Naive thymus-derived CD4-positive, alpha-beta T cell (primary cell): ENCODE measurements around the gene MOGAT1. TPM values are rescaled to one million over a fixed set of nuclear protein-coding genes. Genes with fewer than 3 reads are reported as not detected.
"Not testable (repeated sequence)": the region's sequence is repeated elsewhere in the genome, so short reads cannot be mapped to it uniquely, and the experiment has no call there.

ENCODE experiments used
- ATAC-seq: fragments of 150-1000 bp; cut with Tn5 transposase; 2 replicates; pipeline ENCODE4 v1.10.0; 2021; ENCODE audit warnings: mild to moderate bottlenecking, moderate library complexity
- CTCF ChIA-PET: fragments of 350-600 bp; sonication (Branson Sonifier 250); formaldehyde crosslinking; loops from one replicate; lab custom pipeline; 2021; ENCODE audit warnings: antibody characterized with exemption; lab: Charles Lee
- POLR2A ChIA-PET: fragments of 350-600 bp; sonication (Branson Sonifier 250); formaldehyde crosslinking; loops from one replicate; lab custom pipeline; 2021; ENCODE audit warnings: antibody characterized with exemption, inconsistent platforms; lab: Charles Lee
- DNase-seq, 9 donors: peaks; one replicate each; pipeline versions ENCODE4 v3.0.0 to v3.0.0-alpha.2; 2020 to 2022; ENCODE audit warnings: mixed read lengths in 1 of 9
- H3K27ac ChIP-seq: one replicate; pipeline ENCODE4 v1.7.0; 2013; ENCODE audit warnings: mild to moderate bottlenecking, low read depth, low read length, moderate library complexity
- H3K27me3 ChIP-seq, 2 donors: one replicate each; pipeline ENCODE4 v1.7.0; 2013; ENCODE audit warnings: low read length in 2 of 2, mild to moderate bottlenecking in 2 of 2, moderate library complexity in 2 of 2; ENCODE audit not compliant: control insufficient read depth in 2 of 2, insufficient read depth in 2 of 2
- H3K36me3 ChIP-seq, 3 experiments: 1 replicate in 2 of 3; 2 replicates in 1 of 3; pipeline ENCODE4 v1.7.0; 2013; ENCODE audit warnings: low read length in 3 of 3, mild to moderate bottlenecking in 3 of 3, moderate library complexity in 1 of 3; ENCODE audit not compliant: insufficient read depth in 3 of 3, control insufficient read depth in 2 of 3
- H3K4me1 ChIP-seq, 2 donors: one replicate each; pipeline ENCODE4 v1.7.0; 2013; ENCODE audit warnings: low read length in 2 of 2, mild to moderate bottlenecking in 2 of 2, moderate library complexity in 1 of 2; ENCODE audit not compliant: control insufficient read depth in 2 of 2, insufficient read depth in 2 of 2
- H3K4me3 ChIP-seq: 2 replicates; pipeline ENCODE4 v1.7.0; 2013; ENCODE audit warnings: mild to moderate bottlenecking, low read length
- H3K9me3 ChIP-seq, 3 experiments: 1 replicate in 2 of 3; 2 replicates in 1 of 3; pipeline ENCODE4 v1.7.0; 2013; ENCODE audit warnings: low read length in 3 of 3; ENCODE audit not compliant: control insufficient read depth in 2 of 3
- H3K27ac Mint-ChIP-seq, 9 donors: one replicate each; pipeline ENCODE4 v1.8.0; 2020 to 2022; ENCODE audit warnings: mixed read lengths in 9 of 9, mild to moderate bottlenecking in 8 of 9, moderate library complexity in 5 of 9, inconsistent platforms in 2 of 9
- H3K27me3 Mint-ChIP-seq, 5 donors: one replicate each; pipeline ENCODE4 v1.8.0; 2021 to 2022; ENCODE audit warnings: mixed read lengths in 5 of 5, mild to moderate bottlenecking in 1 of 5
- H3K36me3 Mint-ChIP-seq, 5 donors: one replicate each; pipeline ENCODE4 v1.8.0; 2020 to 2022; ENCODE audit warnings: mixed read lengths in 5 of 5, mild to moderate bottlenecking in 3 of 5, inconsistent platforms in 1 of 5
- H3K4me1 Mint-ChIP-seq, 7 donors: one replicate each; pipeline ENCODE4 v1.8.0; 2020 to 2022; ENCODE audit warnings: mixed read lengths in 7 of 7, mild to moderate bottlenecking in 3 of 7, inconsistent platforms in 1 of 7
- H3K4me3 Mint-ChIP-seq, 10 donors: one replicate each; pipeline ENCODE4 v1.8.0; 2020 to 2022; ENCODE audit warnings: mild to moderate bottlenecking in 10 of 10, mixed read lengths in 10 of 10, moderate library complexity in 6 of 10, inconsistent platforms in 2 of 10
- H3K9me3 Mint-ChIP-seq, 11 donors: one replicate each; pipeline ENCODE4 v1.8.0; 2020 to 2022; ENCODE audit warnings: mixed read lengths in 11 of 11, mild to moderate bottlenecking in 4 of 11, inconsistent platforms in 1 of 11, moderate library complexity in 1 of 11
- intact Hi-C, 2 donors: fragments of 100-400 bp; cut with micrococcal nuclease; formaldehyde crosslinking; loops; one replicate each; pipeline ENCODE4 v1.15.1; 2023
- polyA plus RNA-seq, 2 donors: library from polyadenylated mRNA; unstranded; fragments of 300-500 nt; fragmentation: Illumina TruSeq; gene quantifications; one replicate each; pipeline ENCODE4 v1.2.3, GENCODE V29; 2021
- total RNA-seq, 6 experiments: library from RNA in 5 of 6; stranded (reverse) in 5 of 6; gene quantifications; 1 replicate in 5 of 6; 2 replicates in 1 of 6; pipeline ENCODE4 v1.2.3 and lab custom pipeline; 2021 to 2026

MOGAT1 gene
- total and polyA plus RNA-seq, 7 experiments from 2014 or later, result not detected

- H3K4me1 Mint-ChIP-seq, intact Hi-C loops, H3K9me3 ChIP-seq, H3K9me3 Mint-ChIP-seq, ATAC-seq, H3K4me3 ChIP-seq, H3K4me3 Mint-ChIP-seq, H3K27ac Mint-ChIP-seq, H3K27me3 Mint-ChIP-seq, H3K27me3 ChIP-seq, H3K4me1 ChIP-seq, DNase-seq, H3K36me3 ChIP-seq, H3K36me3 Mint-ChIP-seq, H3K27ac ChIP-seq, POLR2A ChIA-PET: not testable (repeated sequence)
- CTCF ChIA-PET, result interaction anchor here (0.6 kb wide), 1 partner anchor 47 kb away, joined by 5 read pairs; no protein-coding TSS in a partner anchor
These were observed 50.1 kb downstream of the MOGAT1 start for GRCh38 chr2:222721597-222721996.

DNA sequence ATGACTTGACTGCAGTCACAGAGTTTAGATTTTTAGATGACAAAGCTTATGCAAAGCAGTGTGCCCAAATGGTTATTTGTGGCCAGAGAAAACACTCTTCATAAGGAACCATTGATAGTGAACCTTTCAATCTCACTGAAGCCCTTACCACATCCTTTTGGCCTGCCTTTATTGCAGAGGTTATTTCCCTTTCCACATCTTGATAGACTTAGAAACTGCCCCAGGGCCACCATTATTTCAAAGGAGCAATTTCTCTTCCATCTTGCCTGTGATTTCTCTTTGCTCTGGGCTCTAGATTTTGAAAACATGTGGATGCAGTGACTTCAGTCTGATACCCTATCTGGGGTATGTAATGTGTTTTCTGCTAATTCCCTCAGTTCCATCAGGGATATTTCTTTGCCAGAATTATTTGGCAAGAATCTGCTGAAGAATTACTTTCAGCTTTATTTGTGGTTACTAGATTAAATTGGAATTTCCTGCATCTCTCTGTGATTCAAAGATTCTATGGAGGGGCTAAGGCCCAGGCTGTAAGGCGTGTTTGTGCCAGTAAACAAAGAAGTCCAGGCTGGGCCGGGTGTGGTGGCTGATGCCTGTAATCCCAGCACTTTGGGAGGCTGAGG, 51.0 kb downstream of the MOGAT1 start:
- H3K4me3 Mint-ChIP-seq, result no peak overlapping the region
- no peak overlapping the region for H3K4me3 ChIP-seq
- CTCF ChIA-PET, result no interaction called here
- H3K27me3 ChIP-seq, result peaks cover 0 to 3% of the 10 kb centered on the region in 2 donors
- POLR2A ChIA-PET, result no interaction called here
- H3K27ac ChIP-seq, result no peak overlapping the region
- H3K27me3 Mint-ChIP-seq, result peaks cover 0 to 10% (median 0%) of the 10 kb centered on the region in 5 donors
- no peaks in the 10 kb centered on the region for H3K36me3 ChIP-seq
- H3K27ac Mint-ChIP-seq, result no peak overlapping the region
- H3K36me3 Mint-ChIP-seq, result no peaks in the 10 kb centered on the region
- no peaks in the 10 kb centered on the region for H3K4me1 ChIP-seq
- H3K9me3 ChIP-seq, result no peaks in the 10 kb centered on the region
- ATAC-seq, result no peak
- no peaks in the 10 kb centered on the region for H3K4me1 Mint-ChIP-seq
- intact Hi-C loops, result no loop called here
- DNase-seq, result no peak
- peaks cover 0 to 2% (median 0%) of the 10 kb centered on the region in 11 donors for H3K9me3 Mint-ChIP-seq

DNA sequence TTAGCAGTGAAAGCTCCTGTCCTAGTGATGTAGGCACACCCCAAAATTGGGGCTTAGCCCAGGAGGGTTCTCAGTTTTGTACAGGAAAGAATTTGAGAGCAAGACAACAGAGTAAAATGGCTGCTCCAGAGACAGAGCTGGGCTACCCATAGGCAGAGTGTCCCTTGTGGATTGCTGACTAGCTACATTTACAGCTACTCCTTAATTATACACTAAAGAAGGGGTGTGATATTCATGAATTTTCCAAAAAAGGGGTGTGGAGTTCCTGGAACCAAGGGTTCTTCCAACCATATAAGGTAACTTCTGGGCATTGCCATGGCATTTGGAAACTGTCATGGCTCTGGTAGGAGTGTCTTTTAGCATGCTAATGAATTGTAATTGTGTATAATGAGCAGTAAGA, 52.8 kb downstream of the MOGAT1 start:
- Mint-ChIP-seq H3K9me3 (peaks cover 0 to 2% (median 0%) of the 10 kb centered on the region in 11 donors), H3K4me3 (no peak overlapping the region), H3K36me3 (no peaks in the 10 kb centered on the region), H3K27me3 (peaks cover 0 to 5% (median 0%) of the 10 kb centered on the region in 5 donors), H3K27ac (no peak overlapping the region), H3K4me1 (no peaks in the 10 kb centered on the region)
- H3K36me3 ChIP-seq, result no peaks in the 10 kb centered on the region
- H3K27ac ChIP-seq, result no peak overlapping the region
- ChIA-PET POLR2A (no interaction called here), CTCF (no interaction called here)
- no peak for ATAC-seq
- H3K9me3 ChIP-seq, result no peaks in the 10 kb centered on the region
- no peaks in the 10 kb centered on the region for H3K4me1 ChIP-seq
- no peak overlapping the region for H3K4me3 ChIP-seq
- peaks cover 0 to 3% of the 10 kb centered on the region in 2 donors for H3K27me3 ChIP-seq
- DNase-seq, result no peak
- intact Hi-C loops, result no loop called here

DNA sequence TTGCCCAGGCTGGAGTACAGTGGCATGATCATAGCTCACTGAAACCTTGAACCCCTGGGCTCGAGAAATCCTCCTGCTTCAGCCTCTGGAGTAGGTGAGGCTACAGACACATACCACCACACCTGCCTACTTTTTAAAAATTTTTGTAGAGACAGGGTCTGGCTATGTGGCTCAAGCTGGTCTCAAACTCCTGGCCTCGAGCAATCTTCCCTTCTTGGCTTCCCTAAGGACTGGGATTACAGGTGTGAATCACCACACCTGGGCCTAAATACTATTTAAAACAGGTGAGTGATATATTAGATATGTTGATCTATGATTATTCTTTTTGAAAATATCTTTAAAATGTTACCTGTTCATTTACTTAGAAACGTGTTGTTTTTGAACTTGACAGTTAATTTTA, 57.2 kb downstream of the MOGAT1 start:
- no peaks in the 10 kb centered on the region for H3K27me3 ChIP-seq
- Mint-ChIP-seq H3K4me1 (peaks cover 0 to 7% (median 0%) of the 10 kb centered on the region in 7 donors), H3K9me3 (no peaks in the 10 kb centered on the region), H3K36me3 (no peaks in the 10 kb centered on the region), H3K4me3 (no peak overlapping the region), H3K27ac (no peak overlapping the region), H3K27me3 (peaks cover 8 to 22% (median 11%) of the 10 kb centered on the region in 5 donors)
- H3K9me3 ChIP-seq, result no peaks in the 10 kb centered on the region
- ChIA-PET POLR2A (no interaction called here), CTCF (no interaction called here)
- intact Hi-C loops, result no loop called here
- no peaks in the 10 kb centered on the region for H3K36me3 ChIP-seq
- no peak overlapping the region for H3K27ac ChIP-seq
- ATAC-seq (no peak), DNase-seq (no peak)
- H3K4me1 ChIP-seq, result no peaks in the 10 kb centered on the region
- no peak overlapping the region for H3K4me3 ChIP-seq

DNA sequence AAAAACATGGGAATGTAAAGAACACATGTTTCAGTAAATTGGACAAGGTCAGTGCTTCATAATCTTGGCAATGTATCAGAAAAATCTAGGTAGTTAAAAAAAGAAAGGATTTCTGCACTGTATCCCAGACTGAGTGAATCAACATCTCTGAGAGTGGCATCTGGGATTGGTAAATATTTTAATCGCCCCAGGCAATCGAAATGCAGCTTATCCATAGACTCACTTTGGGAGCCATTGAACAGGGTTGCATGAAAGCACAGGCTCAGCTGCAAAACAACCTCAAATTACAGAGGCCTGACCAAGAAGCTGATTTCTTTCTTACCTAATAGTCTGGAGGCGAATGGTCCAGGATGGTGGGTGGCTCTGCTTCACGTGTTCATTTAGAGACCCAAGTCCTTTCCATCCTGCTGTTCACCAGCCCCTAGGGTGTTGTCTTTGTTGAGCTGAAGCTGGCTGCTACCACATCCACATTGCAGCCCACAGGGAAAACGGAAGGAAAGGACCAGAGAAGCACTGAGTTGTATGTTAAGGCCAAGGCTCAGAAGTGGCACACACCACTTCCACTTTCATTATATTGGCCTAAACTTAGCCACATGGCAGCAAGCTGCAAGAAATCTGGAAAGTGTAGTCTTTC, 59.0 kb downstream of the MOGAT1 start:
- Histone ChIP-seq H3K36me3 (no peaks in the 10 kb centered on the region), H3K9me3 (no peaks in the 10 kb centered on the region), H3K27me3 (no peaks in the 10 kb centered on the region), H3K27ac (no peak overlapping the region), H3K4me3 (no peak overlapping the region), H3K4me1 (no peaks in the 10 kb centered on the region)
- no peak for DNase-seq
- Mint-ChIP-seq H3K27me3 (peaks cover 11 to 26% (median 12%) of the 10 kb centered on the region in 5 donors), H3K4me3 (no peak overlapping the region), H3K9me3 (no peaks in the 10 kb centered on the region), H3K36me3 (no peaks in the 10 kb centered on the region), H3K27ac (peak overlapping the region in 2 of 9 donors; percentile 2 to 46), H3K4me1 (peaks cover 0 to 7% (median 0%) of the 10 kb centered on the region in 7 donors)
- POLR2A ChIA-PET, result no interaction called here
- peak; percentile 31 for ATAC-seq
- intact Hi-C loops, result no loop called here
- CTCF ChIA-PET, result interaction anchor here (1.4 kb wide), 1 partner anchor 9 kb away, joined by 5 read pairs; no protein-coding TSS in a partner anchor

GRCh38 chr2:222731201-222731621, 59.8 kb downstream of the MOGAT1 start:
- H3K27me3 ChIP-seq, result no peaks in the 10 kb centered on the region
- H3K9me3 ChIP-seq, result no peaks in the 10 kb centered on the region
- CTCF ChIA-PET, result interaction anchor here (1.4 kb wide), 1 partner anchor 9 kb away, joined by 5 read pairs; no protein-coding TSS in a partner anchor
- Mint-ChIP-seq H3K27me3 (peaks cover 11 to 28% (median 17%) of the 10 kb centered on the region in 5 donors), H3K9me3 (no peaks in the 10 kb centered on the region), H3K4me3 (no peak overlapping the region), H3K4me1 (peaks cover 0 to 7% (median 0%) of the 10 kb centered on the region in 7 donors), H3K27ac (no peak overlapping the region), H3K36me3 (no peaks in the 10 kb centered on the region)
- no peak overlapping the region for H3K27ac ChIP-seq
- POLR2A ChIA-PET, result no interaction called here
- no peaks in the 10 kb centered on the region for H3K36me3 ChIP-seq
- no peak for ATAC-seq
- no peak for DNase-seq
- no peaks in the 10 kb centered on the region for H3K4me1 ChIP-seq
- H3K4me3 ChIP-seq, result no peak overlapping the region
- intact Hi-C loops, result no loop called here
